ENCODE data around the gene OR5M11. TPM values are rescaled to one million over a fixed set of nuclear protein-coding genes. Genes with fewer than 3 reads are reported as not detected.

The OR5M11 gene
- total and polyA plus RNA-seq, 8 donors: not detected

GRCh38 chr11:56543739-56544138 lies 682 bp upstream of the OR5M11 start:
- intact Hi-C loops (cut with DNase I): no loop called here
- Histone ChIP-seq H3K4me1 (no peaks in the 10 kb centered on the region), H3K36me3 (no peaks in the 10 kb centered on the region), H3K9me3 (peaks cover 0 to 7% of the 10 kb centered on the region in 2 donors), H3K27me3 (no peaks in the 10 kb centered on the region), H3K27ac (no peak overlapping the region), H3K4me3 (no peak overlapping the region)
- ATAC-seq: no peak
- TF ChIP-seq, protein P1, sequence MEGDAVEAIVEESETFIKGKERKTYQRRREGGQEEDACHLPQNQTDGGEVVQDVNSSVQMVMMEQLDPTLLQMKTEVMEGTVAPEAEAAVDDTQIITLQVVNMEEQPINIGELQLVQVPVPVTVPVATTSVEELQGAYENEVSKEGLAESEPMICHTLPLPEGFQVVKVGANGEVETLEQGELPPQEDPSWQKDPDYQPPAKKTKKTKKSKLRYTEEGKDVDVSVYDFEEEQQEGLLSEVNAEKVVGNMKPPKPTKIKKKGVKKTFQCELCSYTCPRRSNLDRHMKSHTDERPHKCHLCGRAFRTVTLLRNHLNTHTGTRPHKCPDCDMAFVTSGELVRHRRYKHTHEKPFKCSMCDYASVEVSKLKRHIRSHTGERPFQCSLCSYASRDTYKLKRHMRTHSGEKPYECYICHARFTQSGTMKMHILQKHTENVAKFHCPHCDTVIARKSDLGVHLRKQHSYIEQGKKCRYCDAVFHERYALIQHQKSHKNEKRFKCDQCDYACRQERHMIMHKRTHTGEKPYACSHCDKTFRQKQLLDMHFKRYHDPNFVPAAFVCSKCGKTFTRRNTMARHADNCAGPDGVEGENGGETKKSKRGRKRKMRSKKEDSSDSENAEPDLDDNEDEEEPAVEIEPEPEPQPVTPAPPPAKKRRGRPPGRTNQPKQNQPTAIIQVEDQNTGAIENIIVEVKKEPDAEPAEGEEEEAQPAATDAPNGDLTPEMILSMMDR (IDR thresholded peaks at IDR 0.05): no peak
- no peak for DNase-seq

DNA sequence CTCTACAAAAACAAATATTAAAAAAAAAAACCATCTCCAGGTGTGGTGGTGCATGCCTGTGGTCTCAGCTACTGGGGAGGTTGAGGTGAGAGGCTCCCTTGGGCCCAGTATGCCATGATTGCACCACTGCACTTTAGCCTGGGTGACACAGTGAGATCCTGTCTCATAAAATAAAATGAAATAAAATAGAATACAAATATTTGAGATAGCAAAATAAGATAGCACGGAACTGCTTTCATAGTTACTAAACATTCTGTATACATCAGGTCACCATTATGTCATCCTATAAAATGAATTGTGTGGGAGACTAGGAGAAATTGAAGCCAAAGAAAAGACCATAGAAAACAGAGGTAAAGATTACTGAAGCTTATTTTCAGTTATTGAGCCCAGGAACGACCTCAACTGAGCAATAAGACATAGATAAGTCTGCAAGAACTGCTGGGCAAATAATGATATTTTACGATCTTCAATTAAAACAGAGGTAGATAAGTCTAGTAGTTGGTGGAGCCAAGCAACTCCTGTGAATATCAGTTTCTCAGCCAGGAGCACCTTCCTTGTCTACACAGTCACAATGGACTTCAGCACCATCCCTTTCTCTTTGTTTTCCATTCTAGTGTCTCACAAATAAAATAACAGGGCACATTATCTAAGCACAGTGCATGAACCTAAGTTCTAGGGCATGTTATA lies 9.9 kb downstream of the OR5M11 start:
- TF ChIP-seq, protein P1 (IDR thresholded peaks at IDR 0.05): no peak
- ATAC-seq (no peak), DNase-seq (no peak)
- no peaks in the 10 kb centered on the region for H3K4me1 ChIP-seq
- H3K4me3 ChIP-seq: no peak overlapping the region
- H3K27me3 ChIP-seq: no peaks in the 10 kb centered on the region
- H3K27ac ChIP-seq: no peak overlapping the region
- H3K36me3 ChIP-seq: no peaks in the 10 kb centered on the region
- intact Hi-C loops (cut with DNase I): no loop called here
- no peaks in the 10 kb centered on the region for H3K9me3 ChIP-seq

- Histone ChIP-seq H3K36me3 (no peaks in the 10 kb centered on the region), H3K9me3 (no peaks in the 10 kb centered on the region), H3K27ac (no peak overlapping the region), H3K4me3 (no peak overlapping the region), H3K27me3 (no peaks in the 10 kb centered on the region), H3K4me1 (no peaks in the 10 kb centered on the region)
- TF ChIP-seq, protein P1 (IDR thresholded peaks at IDR 0.05): no peak
- intact Hi-C loops (cut with DNase I): no loop called here
- ATAC-seq (no peak), DNase-seq (no peak)
These were observed 11.2 kb downstream of the OR5M11 start for GRCh38 chr11:56531856-56532255.

GRCh38 chr11:56522008-56522407 lies 21.0 kb downstream of the OR5M11 start:
- TF ChIP-seq, protein P1 (IDR thresholded peaks at IDR 0.05): no peak
- Histone ChIP-seq H3K36me3 (no peaks in the 10 kb centered on the region), H3K4me1 (no peaks in the 10 kb centered on the region), H3K9me3 (no peaks in the 10 kb centered on the region), H3K4me3 (no peak overlapping the region), H3K27ac (no peak overlapping the region), H3K27me3 (no peaks in the 10 kb centered on the region)
- DNase-seq (no peak), ATAC-seq (no peak)
- intact Hi-C loops (cut with DNase I): no loop called here

DNA sequence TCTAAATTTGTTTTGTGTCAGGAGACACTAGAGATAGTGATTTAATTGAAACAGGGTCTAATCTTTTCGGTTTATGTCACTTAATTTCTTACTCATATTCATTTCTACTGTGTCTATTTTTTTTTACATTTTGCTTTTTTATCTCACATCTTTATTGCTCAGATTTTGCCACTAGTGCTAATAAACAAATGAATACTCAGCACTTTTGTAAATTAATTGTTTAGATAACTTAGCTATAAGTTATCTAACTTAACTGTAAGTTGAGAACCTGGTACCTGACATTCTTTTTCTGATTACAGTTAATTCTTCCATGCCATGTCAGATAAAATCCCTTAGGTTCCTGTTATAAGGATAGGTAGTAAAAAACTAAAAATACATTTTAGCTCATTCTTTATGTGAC lies 29.8 kb downstream of the OR5M11 start:
- no peaks in the 10 kb centered on the region for H3K4me1 ChIP-seq

More for the DNA sequence above, 29.8 kb downstream of the OR5M11 start:
- DNase-seq (no peak), ATAC-seq (no peak)
- no peaks in the 10 kb centered on the region for H3K36me3 ChIP-seq
- H3K27me3 ChIP-seq: no peaks in the 10 kb centered on the region
- H3K9me3 ChIP-seq: no peaks in the 10 kb centered on the region
- no peak overlapping the region for H3K4me3 ChIP-seq
- H3K27ac ChIP-seq: no peak overlapping the region
- TF ChIP-seq, protein P1 (IDR thresholded peaks at IDR 0.05): no peak
- intact Hi-C loops (cut with DNase I): no loop called here

Data from left lung (tissue), 10 donors.